Measurements from ENCODE around the gene OXA1L.

OXA1L gene

DNA sequence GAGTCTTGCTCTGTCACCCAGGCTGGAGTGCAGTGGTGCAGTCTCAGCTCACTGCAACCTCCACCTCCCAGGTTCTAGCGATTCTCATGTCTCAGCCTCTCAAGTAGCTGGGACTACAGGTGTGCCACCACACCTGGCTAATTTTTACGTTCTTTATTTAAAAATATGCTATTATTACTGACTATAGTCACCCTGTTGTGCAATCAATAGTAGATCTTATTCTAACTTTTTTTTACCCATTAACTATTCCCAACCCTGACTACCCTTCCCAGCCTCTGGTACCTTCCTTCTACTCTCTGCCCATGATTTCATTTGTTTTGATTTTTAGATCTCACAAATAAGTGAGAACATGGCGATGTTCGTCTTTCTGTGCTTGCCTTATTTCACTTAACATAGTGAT lies 2.5 kb downstream of the OXA1L start:
- no peak for DNase-seq (ENCODE audit: low read depth)
- H3K4me3 ChIP-seq (ENCODE audit: low read depth, low read length) = no peak overlapping the region
- TF ChIP-seq, protein P1, sequence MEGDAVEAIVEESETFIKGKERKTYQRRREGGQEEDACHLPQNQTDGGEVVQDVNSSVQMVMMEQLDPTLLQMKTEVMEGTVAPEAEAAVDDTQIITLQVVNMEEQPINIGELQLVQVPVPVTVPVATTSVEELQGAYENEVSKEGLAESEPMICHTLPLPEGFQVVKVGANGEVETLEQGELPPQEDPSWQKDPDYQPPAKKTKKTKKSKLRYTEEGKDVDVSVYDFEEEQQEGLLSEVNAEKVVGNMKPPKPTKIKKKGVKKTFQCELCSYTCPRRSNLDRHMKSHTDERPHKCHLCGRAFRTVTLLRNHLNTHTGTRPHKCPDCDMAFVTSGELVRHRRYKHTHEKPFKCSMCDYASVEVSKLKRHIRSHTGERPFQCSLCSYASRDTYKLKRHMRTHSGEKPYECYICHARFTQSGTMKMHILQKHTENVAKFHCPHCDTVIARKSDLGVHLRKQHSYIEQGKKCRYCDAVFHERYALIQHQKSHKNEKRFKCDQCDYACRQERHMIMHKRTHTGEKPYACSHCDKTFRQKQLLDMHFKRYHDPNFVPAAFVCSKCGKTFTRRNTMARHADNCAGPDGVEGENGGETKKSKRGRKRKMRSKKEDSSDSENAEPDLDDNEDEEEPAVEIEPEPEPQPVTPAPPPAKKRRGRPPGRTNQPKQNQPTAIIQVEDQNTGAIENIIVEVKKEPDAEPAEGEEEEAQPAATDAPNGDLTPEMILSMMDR (IDR thresholded peaks at IDR 0.05; ENCODE audit: low read depth, low read length, missing control alignments) = no peak

DNA sequence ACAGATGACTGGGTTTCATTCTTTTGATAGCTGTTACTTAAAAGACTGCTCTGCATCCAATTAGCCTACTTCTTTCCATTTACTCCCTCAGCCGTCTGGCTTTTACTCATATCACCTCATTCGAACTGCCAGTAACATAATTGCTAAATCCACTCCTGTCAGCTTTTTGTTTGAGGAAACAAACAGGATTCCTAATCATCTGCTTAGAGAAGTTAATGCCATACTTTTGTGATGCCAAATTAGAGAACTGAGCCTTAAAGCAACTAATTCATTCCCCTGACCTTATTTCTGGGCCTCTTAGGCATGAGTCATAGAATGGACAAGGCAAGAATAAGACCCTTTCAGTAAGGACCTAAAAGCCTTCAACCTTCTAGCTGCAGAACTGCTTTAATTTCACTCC lies 2.9 kb downstream of the OXA1L start:
- DNase-seq (ENCODE audit: low read depth) = no peak
- no peak overlapping the region for H3K4me3 ChIP-seq (ENCODE audit: low read depth, low read length)
- TF ChIP-seq, protein P1 (IDR thresholded peaks at IDR 0.05; ENCODE audit: low read depth, low read length, missing control alignments) = no peak

DNA sequence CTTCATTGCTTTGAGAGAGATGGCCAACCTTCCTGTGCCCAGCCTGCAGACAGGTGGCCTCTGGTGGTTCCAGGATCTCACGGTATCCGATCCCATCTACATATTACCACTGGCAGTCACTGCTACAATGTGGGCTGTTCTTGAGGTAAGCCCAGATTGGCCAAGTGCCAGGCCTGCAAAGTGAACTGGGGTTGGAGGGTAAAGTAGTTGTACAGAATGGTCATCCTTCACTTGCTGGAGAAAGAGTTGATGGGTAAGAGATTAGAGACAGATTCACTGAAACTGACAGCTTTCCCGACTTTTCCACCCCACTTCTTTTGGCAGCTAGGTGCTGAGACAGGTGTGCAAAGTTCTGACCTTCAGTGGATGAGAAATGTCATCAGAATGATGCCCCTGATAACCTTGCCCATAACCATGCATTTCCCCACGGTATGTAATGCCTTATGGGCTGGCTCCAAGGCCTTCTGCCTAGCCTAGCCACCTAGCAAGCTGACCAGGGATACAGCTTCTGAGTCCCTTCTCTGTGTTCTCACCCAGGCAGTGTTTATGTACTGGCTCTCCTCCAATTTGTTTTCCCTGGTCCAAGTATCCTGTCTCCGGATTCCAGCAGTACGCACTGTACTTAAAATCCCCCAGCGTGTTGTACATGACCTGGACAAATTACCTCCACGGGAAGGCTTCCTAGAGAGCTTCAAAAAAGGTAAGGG lies 4.1 kb downstream of the OXA1L start:
- H3K4me3 ChIP-seq (ENCODE audit: low read depth, low read length) = no peak overlapping the region
- TF ChIP-seq, protein P1 (IDR thresholded peaks at IDR 0.05; ENCODE audit: low read depth, low read length, missing control alignments) = no peak

DNA sequence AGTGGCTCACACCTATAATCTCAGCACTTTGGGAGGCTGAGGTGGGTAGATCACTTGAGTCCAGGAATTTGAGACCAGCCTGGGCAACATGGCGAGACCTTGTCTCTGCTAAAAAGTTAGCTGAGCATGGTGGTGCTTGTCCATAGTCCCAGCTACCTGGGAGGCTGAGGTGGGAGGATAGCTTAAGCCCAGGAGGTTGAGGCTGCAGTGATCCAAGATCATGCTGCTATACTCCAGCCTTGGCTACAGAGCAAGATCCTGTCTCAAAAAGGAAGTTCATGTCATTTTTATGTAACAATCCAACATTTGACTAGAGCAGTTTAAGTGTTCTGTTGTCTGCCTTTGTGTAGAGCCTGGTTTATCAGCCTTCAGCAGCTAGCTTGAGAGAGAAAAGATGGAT lies 6.2 kb downstream of the OXA1L start:
- TF ChIP-seq, protein P1 (IDR thresholded peaks at IDR 0.05; ENCODE audit: low read depth, low read length, missing control alignments) = no peak
- no peak for DNase-seq (ENCODE audit: low read depth)
- no peak overlapping the region for H3K4me3 ChIP-seq (ENCODE audit: low read depth, low read length)

More for the DNA sequence above, 4.1 kb downstream of the OXA1L start:
- DNase-seq (ENCODE audit: low read depth) = no peak

DNA sequence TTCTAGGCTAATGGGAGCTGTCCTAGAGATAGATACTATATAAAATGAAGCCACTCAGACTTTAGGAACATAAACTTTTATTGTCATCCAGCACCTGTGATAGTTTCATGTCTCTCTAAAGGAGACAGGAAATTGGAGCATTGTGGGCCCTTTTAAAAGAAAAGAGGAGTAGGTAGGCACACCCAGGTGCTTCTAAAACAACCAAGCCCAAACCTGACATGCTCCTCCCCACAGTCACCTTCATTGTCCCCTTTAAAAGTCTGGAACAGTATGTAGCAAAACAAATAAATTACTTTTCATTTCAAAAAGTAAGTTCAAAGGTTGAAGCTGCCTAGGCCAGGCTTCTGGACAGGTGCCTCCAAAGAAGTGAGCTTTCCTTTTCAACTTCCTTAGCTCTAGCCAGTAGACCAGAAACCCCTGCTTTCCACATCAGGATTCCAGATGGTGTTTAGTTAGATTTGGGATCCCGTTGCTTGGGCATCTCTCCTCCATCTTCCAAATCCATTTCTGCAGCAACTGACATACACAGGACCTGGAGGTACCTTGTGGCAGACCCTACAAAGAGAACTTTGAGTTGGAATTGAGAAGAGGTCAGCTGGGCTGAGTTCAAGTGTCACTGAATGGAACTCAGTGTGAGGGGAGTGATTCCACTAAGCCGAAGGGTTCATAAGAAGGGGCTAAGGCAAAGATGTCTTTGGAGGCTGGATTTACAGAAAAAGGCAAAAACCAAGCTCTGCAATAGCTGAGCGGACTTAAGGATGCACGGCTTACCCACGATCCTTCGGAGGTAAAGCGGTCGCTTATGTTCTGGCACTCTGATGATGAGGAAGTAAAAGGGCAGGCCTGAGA lies 6.9 kb downstream of the OXA1L start:
- DNase-seq (ENCODE audit: low read depth) = no peak
- TF ChIP-seq, protein P1 (IDR thresholded peaks at IDR 0.05; ENCODE audit: low read depth, low read length, missing control alignments) = no peak
- no peak overlapping the region for H3K4me3 ChIP-seq (ENCODE audit: low read depth, low read length)

DNA sequence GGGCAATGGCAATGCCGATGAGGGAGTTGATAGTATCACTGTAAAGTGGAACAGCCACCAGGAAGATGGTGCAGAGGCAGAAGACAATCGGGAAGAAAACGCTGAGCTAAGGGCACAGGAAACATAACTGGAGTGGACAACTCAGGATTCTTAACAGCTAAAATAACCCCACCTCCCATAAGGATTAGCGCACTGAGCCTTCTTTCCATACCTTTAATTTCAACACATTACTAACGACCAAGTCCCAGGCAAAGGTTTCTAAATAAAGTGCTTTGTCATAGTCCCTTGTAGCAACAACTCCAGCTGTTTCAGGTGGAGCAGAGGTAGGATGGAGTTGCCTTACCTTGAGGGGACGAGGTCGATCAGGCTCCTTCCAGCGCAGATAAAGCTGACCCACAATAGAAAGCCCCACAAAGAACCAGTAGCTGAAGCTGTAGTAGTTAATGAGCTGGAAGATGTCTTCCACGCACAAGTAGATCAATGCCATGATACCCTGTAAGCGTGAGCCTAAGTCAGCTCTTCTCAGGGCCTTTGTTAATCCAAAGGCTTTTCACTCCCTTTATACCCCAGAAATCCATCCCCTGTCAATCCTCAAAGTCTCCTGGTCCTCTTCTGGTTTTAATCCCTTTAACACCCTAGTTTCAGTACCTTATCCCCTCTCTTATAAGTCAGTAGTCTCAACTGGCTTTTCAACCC lies 7.7 kb downstream of the OXA1L start:
- DNase-seq (ENCODE audit: low read depth) = no peak
- TF ChIP-seq, protein P1 (IDR thresholded peaks at IDR 0.05; ENCODE audit: low read depth, low read length, missing control alignments) = no peak
- no peak overlapping the region for H3K4me3 ChIP-seq (ENCODE audit: low read depth, low read length)

All from GM12864 (cell line).